ENCODE measurements around the gene SNRPD2. TPM values are rescaled to one million over a fixed set of nuclear protein-coding genes. Genes with fewer than 3 reads are reported as not detected.

The SNRPD2 gene
- total and polyA plus RNA-seq, 2 of the 8 experiments (the other 6 are each of a cell fraction or from before 2014, with no cell fraction given): 645 to 759 TPM

- TF ChIP-seq, protein P1, sequence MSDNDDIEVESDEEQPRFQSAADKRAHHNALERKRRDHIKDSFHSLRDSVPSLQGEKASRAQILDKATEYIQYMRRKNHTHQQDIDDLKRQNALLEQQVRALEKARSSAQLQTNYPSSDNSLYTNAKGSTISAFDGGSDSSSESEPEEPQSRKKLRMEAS (IDR thresholded peaks at IDR 0.05): 0 out of 2 replicates have a peak, but pooled peaks have one; percentile 7
- TF ChIP-seq ATF3 (IDR thresholded peaks at IDR 0.05; ENCODE audit: insufficient read depth, low read depth, low read length) (no peak), TCF12 (IDR thresholded peaks at IDR 0.05; ENCODE audit: low read depth, low read length) (0 out of 2 replicates have a peak, but pooled peaks have one; percentile 50), RFX5 (IDR thresholded peaks at IDR 0.05; ENCODE audit: borderline replicate concordance, low read depth, low read length) (no peak), TAF1 (IDR thresholded peaks at IDR 0.05; ENCODE audit: low read depth, low read length) (no peak), EP300 (IDR thresholded peaks at IDR 0.05; ENCODE audit: borderline replicate concordance in 1 of 2, low read depth in 2 of 2, low read length in 2 of 2) (peak in 1 of 2 experiments; percentile 92; a peak in 2 of 3 replicates), TEAD4 (IDR thresholded peaks at IDR 0.05; ENCODE audit: low read depth, low read length) (peak; percentile 63), CTBP2 (IDR thresholded peaks at IDR 0.05; ENCODE audit: borderline replicate concordance, insufficient read depth, insufficient read length, low read length) (no peak), RNF2 (IDR thresholded peaks at IDR 0.05; ENCODE audit: borderline replicate concordance, low read depth, low read length, missing control alignments, poor library complexity, severe bottlenecking) (no peak), KDM4A (IDR thresholded peaks at IDR 0.05; ENCODE audit: low read depth, low read length, severe bottlenecking) (peak; percentile 33)
These were observed 14.2 kb downstream of the SNRPD2 start (continued) for GRCh38 chr19:45677351-45678230.

All from H1 (cell line).